Fibroblast of lung (primary cell): ENCODE results near the gene HDHD3. TPM values are rescaled to one million over a fixed set of nuclear protein-coding genes. Genes with fewer than 3 reads are reported as not detected.
"Not testable (repeated sequence)": the region's sequence is repeated elsewhere in the genome, so short reads cannot be mapped to it uniquely, and the experiment has no call there.

Experiments used
- DNase-seq, 2 donors: peaks; one replicate each; pipeline versions ENCODE4 v3.0.0 to v3.0.0-alpha.2; 2010; ENCODE audit warnings: low read depth in 2 of 2
- H2AFZ ChIP-seq: 2 replicates; pipeline ENCODE4 v1.5.1; 2012; ENCODE audit warnings: low read length, control low read depth, inconsistent platforms
- H3K27ac ChIP-seq: 2 replicates; pipeline ENCODE4 v1.5.1; 2011; ENCODE audit warnings: low read length, control low read depth; ENCODE audit not compliant: insufficient read depth
- H3K27me3 ChIP-seq: 2 replicates; pipeline ENCODE4 v1.5.1; 2011; ENCODE audit warnings: mild to moderate bottlenecking, low read length; ENCODE audit not compliant: control insufficient read depth, insufficient read depth
- H3K36me3 ChIP-seq: 2 replicates; pipeline ENCODE4 v1.5.1; 2011; ENCODE audit warnings: low read length; ENCODE audit not compliant: control insufficient read depth, insufficient read depth
- H3K4me1 ChIP-seq: 2 replicates; pipeline ENCODE4 v1.5.1; 2011; ENCODE audit warnings: low read length; ENCODE audit not compliant: control insufficient read depth, insufficient read depth; ENCODE audit errors: extremely low read depth
- H3K4me2 ChIP-seq: 2 replicates; pipeline ENCODE4 v1.5.1; 2011; ENCODE audit warnings: low read length, control low read depth; ENCODE audit not compliant: insufficient read depth; ENCODE audit errors: extremely low read depth
- H3K4me3 ChIP-seq, 4 experiments: fragments of 200-600 bp in 1 of 4; sonication (generic) in 1 of 4; replicated peaks in 1 of 4; 2 replicates each; pipeline ENCODE4 v1.5.1; 2011 to 2016; ENCODE audit warnings: low read length in 4 of 4, low read depth in 3 of 4, mild to moderate bottlenecking in 3 of 4, control low read depth in 2 of 4, inconsistent platforms in 1 of 4, mixed read lengths in 1 of 4; ENCODE audit not compliant: insufficient read depth in 1 of 4; ENCODE audit errors: control extremely low read depth in 1 of 4
- H3K79me2 ChIP-seq: 2 replicates; pipeline ENCODE4 v1.5.1; 2012; ENCODE audit warnings: mild to moderate bottlenecking, low read length, inconsistent platforms; ENCODE audit not compliant: control insufficient read depth, insufficient read depth
- H3K9ac ChIP-seq: 2 replicates; pipeline ENCODE4 v1.5.1; 2011; ENCODE audit warnings: mild to moderate bottlenecking, low read length, control low read depth; ENCODE audit not compliant: insufficient read depth
- H3K9me3 ChIP-seq: 2 replicates; pipeline ENCODE4 v1.5.1; 2012; ENCODE audit warnings: low read depth, low read length; ENCODE audit not compliant: control insufficient read depth, insufficient read depth
- H4K20me1 ChIP-seq: 2 replicates; pipeline ENCODE4 v1.5.1; 2011; ENCODE audit warnings: low read length; ENCODE audit not compliant: control insufficient read depth, insufficient read depth; ENCODE audit errors: extremely low read depth
- EZH2 ChIP-seq: IDR thresholded peaks from 2 replicates; pipeline ENCODE4 v1.5.1; 2012; ENCODE audit warnings: low read length, control low read depth, mild to moderate bottlenecking; ENCODE audit errors: missing control alignments
- polyA plus RNA-seq, 2 donors: library from polyadenylated mRNA; depleted of rRNA in 1 of 2; stranded (reverse) in 1 of 2; unstranded in 1 of 2; fragments of >200 nt; gene quantifications; 2 replicates each; pipeline ENCODE4 v1.2.1, GENCODE V29; 2011 to 2012; ENCODE audit warnings: missing spikeins in 1 of 2
- total RNA-seq: library from RNA; depleted of rRNA; stranded (reverse); fragments of >200 nt; gene quantifications from 2 replicates; pipeline ENCODE4 v1.2.1, GENCODE V29; 2014
- TF ChIP-seq, protein P1 (sequence below), 2 donors: IDR thresholded peaks in 1 of 2; conservative IDR thresholded peaks in 1 of 2; 1 replicate in 1 of 2; 2 replicates in 1 of 2; pipeline ENCODE4 v1.5.1; 2011 to 2012; ENCODE audit warnings: low read length in 2 of 2, control low read depth in 1 of 2, inconsistent platforms in 1 of 2, low read depth in 1 of 2, mild to moderate bottlenecking in 1 of 2

Gene HDHD3
- total and polyA plus RNA-seq, 2 donors (not counting 1 experiment from before 2014, with no cell fraction given), result 6.5 to 14.2 TPM

GRCh38 chr9:113409883-113410206, 33.1 kb upstream of the HDHD3 start:
- Histone ChIP-seq H3K4me1 (peaks cover 4% of the 10 kb centered on the region), H3K27me3 (no peaks in the 10 kb centered on the region), H2AFZ (peak overlapping the region; percentile 92), H3K9me3 (no peaks in the 10 kb centered on the region), H3K9ac (peak overlapping the region; percentile 98), H3K4me3 (peak overlapping the region; percentile 87 to 98 (median 96)), H4K20me1 (no peaks in the 10 kb centered on the region), H3K4me2 (peak overlapping the region; percentile 100), H3K36me3 (peaks cover 2% of the 10 kb centered on the region), H3K27ac (peak overlapping the region; percentile 99), H3K79me2 (peaks cover 19% of the 10 kb centered on the region)
- TF ChIP-seq EZH2, result no peak
- TF ChIP-seq, protein P1, sequence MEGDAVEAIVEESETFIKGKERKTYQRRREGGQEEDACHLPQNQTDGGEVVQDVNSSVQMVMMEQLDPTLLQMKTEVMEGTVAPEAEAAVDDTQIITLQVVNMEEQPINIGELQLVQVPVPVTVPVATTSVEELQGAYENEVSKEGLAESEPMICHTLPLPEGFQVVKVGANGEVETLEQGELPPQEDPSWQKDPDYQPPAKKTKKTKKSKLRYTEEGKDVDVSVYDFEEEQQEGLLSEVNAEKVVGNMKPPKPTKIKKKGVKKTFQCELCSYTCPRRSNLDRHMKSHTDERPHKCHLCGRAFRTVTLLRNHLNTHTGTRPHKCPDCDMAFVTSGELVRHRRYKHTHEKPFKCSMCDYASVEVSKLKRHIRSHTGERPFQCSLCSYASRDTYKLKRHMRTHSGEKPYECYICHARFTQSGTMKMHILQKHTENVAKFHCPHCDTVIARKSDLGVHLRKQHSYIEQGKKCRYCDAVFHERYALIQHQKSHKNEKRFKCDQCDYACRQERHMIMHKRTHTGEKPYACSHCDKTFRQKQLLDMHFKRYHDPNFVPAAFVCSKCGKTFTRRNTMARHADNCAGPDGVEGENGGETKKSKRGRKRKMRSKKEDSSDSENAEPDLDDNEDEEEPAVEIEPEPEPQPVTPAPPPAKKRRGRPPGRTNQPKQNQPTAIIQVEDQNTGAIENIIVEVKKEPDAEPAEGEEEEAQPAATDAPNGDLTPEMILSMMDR (conservative IDR thresholded peaks at IDR 0.05 in 1 of 2, IDR thresholded peaks at IDR 0.05 in 1 of 2; ENCODE audit: low read depth in 1 of 2, low read length in 2 of 2), result no peak
- DNase-seq, result no peak

DNA sequence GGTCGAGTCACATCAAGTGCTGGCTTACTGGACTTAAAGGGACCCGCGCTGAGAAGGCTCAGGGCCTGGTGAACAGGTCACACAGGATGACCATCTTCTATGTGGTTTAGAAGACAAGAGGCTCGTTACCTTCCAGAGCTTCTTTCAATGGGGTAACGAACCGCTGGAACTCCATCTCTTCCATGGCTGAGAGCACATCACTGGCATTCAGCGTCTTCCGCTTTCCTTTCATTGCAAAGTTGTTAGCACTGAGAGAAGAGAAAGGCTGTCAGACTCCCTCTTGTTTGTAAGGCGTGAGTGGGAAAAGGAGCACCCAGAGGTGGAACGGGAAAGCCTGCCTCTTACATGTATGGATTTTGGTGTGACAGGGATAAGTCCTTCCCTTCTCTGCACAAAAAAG, 32.7 kb upstream of the HDHD3 start:
- peak in 1 of 2 donors; percentile 4 for DNase-seq
- no peaks in the 10 kb centered on the region for H3K27me3 ChIP-seq
- no peaks in the 10 kb centered on the region for H3K9me3 ChIP-seq
- peak overlapping the region; percentile 100 for H3K4me2 ChIP-seq
- no peaks in the 10 kb centered on the region for H4K20me1 ChIP-seq
- peaks cover 2% of the 10 kb centered on the region for H3K36me3 ChIP-seq
- H3K27ac ChIP-seq, result peak overlapping the region; percentile 99
- no peak for TF ChIP-seq EZH2
- TF ChIP-seq, protein P1 (conservative IDR thresholded peaks at IDR 0.05 in 1 of 2, IDR thresholded peaks at IDR 0.05 in 1 of 2; ENCODE audit: low read depth in 1 of 2, low read length in 2 of 2), result no peak
- H2AFZ ChIP-seq, result no peak overlapping the region
- H3K79me2 ChIP-seq, result peaks cover 19% of the 10 kb centered on the region
- H3K4me3 ChIP-seq, result peak overlapping the region; percentile 87 to 98 (median 96)
- peak overlapping the region; percentile 98 for H3K9ac ChIP-seq
- H3K4me1 ChIP-seq, result peaks cover 4% of the 10 kb centered on the region

DNA sequence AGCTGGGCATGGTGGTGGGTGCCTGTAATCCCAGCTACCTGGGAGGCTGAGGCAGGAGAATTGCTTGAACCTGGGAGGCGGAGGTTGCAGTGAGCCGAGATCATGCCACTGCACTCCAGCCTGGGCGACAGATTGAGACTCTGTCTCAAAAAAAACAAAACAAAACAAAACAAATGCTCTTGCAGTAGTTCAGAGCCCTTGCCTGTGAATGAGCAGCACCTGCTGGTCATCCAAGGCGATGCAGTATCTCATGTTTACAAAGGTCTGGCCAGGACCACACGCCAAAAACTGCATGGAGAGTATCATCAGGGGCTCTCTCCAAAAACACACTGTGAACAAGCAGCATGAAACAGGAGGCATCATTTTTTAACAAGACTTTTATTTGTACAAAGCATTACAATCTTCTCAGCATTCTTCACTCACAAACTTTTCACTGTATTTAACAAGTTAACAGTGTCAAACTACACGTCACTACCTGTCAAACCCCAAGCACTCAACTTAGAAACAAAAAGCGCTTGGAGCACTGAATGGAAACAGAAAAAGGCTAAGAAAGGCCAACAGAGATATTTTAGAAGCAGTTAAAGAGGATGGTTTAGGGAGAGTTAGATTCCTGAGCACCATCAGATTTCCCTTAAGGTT, 30.2 kb upstream of the HDHD3 start:
- not testable (repeated sequence) for H3K4me2 ChIP-seq, H3K27me3 ChIP-seq, H2AFZ ChIP-seq, H3K27ac ChIP-seq, H3K9ac ChIP-seq, H3K9me3 ChIP-seq, H3K36me3 ChIP-seq, H3K4me1 ChIP-seq, H3K4me3 ChIP-seq, H4K20me1 ChIP-seq
- TF ChIP-seq, protein P1 (conservative IDR thresholded peaks at IDR 0.05 in 1 of 2, IDR thresholded peaks at IDR 0.05 in 1 of 2; ENCODE audit: low read depth in 1 of 2, low read length in 2 of 2), result peak; percentile 86 to 87
- peaks cover 19% of the 10 kb centered on the region for H3K79me2 ChIP-seq
- DNase-seq, result peak; percentile 65 to 79

GRCh38 chr9:113406353-113406752, 29.6 kb upstream of the HDHD3 start:
- H3K27ac ChIP-seq, H3K4me1 ChIP-seq, H4K20me1 ChIP-seq, H3K36me3 ChIP-seq, DNase-seq, H3K9ac ChIP-seq, H3K27me3 ChIP-seq, H3K4me3 ChIP-seq, H3K4me2 ChIP-seq, H3K9me3 ChIP-seq, H2AFZ ChIP-seq: not testable (repeated sequence)
- peaks cover 19% of the 10 kb centered on the region for H3K79me2 ChIP-seq
